HG02678 (cell line): ENCODE measurements around the gene SINHCAF.
A peak's percentile ranks its signal among the peaks of the same experiment; 100 is the strongest.
"Not testable (repeated sequence)": the region's sequence is repeated elsewhere in the genome, so short reads cannot be mapped to it uniquely, and the experiment has no call there.

Experiments
- ATAC-seq: cut with Tn5 transposase; IDR thresholded peaks from one replicate; pipeline ENCODE4 v1.9.1; 2021; ENCODE audit warnings: mild to moderate bottlenecking, moderate library complexity; ENCODE audit not compliant: unreplicated experiment

SINHCAF gene

DNA sequence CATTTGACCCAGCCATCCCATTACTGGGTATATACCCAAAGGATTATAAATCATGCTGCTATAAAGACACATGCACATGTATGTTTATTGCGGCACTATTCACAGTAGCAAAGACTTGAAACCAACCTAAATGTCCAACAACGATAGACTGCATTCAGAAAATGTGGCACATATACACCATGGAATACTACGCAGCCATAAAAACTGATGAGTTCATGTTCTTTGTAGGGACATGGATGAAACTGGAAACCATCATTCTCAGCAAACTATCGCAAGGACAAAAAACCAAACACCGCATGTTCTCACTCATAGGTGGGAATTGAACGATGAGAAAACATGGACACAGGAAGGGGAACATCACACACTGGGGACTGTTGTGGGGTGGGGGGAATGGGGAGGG lies 52.2 kb downstream of the SINHCAF start:
- not testable (repeated sequence) for ATAC-seq

DNA sequence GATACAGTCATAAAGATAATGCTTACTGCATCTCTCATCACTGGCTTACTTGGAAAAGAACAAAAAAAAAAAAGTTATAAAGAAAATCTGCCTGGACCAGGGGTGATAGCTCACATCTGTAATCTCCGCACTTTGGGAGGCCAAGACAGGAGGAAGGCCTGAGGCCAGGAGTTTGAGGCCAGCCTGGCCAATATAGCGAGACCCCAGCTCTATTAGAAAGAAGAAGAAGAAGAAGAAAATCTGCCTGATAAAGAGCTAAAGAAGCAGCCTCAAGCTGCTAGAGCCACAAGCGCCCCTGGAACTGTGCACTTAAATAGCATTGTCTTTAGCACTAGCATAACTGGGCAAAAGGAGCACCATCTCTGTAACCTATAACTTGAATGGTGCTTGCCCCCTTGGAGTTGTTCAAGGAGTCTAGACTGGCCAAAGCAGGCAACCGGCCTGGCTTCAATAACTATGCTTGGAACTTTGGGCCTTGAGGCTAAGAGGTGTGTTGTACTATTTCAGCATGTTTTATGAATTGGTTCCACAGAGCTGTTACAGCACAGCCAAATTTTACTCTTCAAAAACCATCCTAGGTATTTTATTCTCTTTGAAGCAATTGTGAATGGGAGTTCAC lies 53.2 kb downstream of the SINHCAF start:
- no peak for ATAC-seq

DNA sequence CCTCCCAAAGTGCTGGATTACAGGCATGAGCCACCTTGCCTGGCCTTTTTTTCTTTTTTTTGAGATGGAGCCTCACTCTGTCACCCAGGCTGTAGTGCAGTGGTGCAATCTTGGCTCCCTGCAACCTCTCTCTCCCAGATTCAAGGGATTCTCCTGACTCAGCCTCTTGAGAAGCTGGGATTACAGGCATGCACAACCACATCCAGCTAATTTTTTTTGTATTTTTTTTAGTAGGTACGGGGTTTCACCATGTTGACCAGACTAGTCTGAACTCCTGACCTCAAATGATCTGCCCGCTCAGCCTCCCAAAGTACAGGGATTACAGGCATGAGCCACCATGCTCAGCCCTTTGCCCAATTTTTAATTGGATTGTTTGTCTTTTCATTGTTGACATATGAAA lies 58.0 kb downstream of the SINHCAF start:
- ATAC-seq, result no peak

DNA sequence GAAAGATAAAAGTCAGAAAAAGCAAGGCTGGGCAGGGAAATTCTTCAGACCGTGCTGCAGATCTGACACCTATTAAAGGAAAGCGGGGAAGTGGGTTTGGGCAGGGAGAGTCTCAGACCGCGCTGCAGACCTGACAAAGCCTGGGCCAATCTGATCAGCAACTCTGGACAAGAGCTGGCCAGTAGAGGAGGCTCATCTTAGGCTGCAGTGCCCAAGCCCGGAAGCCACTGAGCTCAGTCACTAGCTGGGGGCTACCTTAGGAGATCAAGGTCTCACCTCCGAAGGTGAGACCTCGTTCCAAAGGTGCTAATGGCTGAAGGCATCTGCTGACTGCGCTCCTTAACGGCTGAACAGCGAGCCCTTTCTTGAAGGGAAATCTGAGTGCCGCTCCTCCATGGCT lies 60.2 kb downstream of the SINHCAF start:
- no peak for ATAC-seq

DNA sequence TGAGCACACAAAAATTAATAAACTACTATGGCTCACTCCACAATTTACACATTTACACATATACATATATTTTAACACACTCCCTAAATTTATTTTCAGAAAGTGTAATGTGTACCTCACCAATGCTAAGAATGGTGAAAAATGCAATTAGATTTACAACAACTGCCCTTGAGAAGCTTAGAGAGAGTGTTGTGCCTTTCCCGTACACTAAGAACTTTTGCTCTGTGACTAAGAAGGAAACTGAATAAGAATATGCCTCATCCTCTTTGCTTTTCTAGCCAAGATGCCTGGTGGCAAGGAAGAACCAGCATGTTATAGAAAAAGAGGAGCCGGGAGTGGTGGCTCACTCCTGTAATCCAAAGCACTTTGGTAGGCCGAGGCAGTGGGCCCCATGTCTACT lies 62.3 kb downstream of the SINHCAF start:
- ATAC-seq, result no peak

DNA sequence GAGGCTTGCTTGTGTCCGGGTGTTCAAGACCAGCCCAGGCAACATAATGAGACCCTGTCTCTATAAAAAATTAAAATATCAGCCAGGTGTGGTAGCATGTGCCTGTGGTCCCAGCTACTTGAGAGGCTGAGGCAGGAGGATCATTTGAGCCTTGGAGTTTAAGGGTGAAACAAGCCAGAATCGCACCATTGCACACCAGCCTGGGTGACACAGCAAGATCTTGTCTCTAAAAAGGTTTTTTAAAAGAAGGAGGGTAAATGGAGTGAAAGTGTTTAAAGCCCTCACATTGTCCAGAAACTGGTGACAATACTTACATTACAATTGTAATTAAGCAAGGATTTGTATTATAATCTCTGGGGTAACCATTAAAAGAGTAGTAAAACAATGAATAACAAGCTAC lies 64.2 kb downstream of the SINHCAF start:
- no peak for ATAC-seq

DNA sequence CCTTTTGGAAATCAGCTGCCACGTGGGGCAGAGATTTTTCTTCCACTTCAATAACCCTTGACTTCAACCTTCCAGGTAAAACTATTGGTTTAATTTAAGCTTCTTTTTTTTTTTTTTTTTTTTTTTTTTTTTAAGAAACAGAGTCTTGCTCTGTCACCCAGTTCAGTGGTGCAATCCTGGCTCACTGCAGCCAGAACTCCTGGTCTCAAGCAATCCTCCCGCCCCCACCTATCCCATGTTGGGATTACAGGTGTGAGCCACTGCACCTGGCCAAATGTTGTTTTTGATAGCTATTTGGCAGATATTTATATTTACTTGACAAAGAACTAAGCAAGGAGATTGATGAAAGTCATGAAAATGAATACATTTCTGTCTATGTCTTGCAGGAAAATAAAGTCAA lies 65.1 kb downstream of the SINHCAF start:
- ATAC-seq, result no peak

DNA sequence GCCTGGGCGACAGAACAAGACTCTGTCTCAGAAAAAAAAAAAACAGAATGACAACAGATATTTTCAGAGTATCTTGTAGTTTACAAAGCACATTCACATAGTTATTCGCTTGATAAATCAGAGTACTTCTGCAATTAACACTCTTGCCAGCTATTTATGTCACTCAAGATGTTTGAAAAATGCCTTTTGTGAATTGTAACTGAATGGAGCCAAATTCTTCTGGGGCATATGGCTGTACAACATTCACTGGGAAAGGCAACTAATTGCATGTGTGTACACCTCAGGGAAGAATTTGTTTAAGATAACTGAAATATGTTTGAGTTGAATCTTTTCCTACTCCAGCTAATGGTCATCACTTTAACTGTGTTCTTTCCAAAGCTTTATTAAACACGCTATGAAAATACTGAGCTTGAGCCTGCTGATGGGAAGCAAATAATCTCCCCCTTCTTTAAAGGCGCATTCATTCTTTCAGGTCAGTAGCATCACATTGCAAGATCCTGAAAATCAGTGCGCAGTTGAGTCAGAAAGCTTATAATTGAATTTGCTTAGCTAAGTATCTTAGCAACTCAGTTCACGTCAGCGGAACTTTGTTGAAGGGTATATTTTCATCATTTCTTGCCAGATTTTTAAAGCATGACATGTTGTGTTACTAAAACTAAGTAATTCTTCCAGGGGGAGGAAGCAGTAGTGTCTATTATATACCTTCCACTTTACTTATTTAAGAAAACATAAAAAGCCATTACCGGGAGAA lies 66.6 kb downstream of the SINHCAF start:
- no peak for ATAC-seq

DNA sequence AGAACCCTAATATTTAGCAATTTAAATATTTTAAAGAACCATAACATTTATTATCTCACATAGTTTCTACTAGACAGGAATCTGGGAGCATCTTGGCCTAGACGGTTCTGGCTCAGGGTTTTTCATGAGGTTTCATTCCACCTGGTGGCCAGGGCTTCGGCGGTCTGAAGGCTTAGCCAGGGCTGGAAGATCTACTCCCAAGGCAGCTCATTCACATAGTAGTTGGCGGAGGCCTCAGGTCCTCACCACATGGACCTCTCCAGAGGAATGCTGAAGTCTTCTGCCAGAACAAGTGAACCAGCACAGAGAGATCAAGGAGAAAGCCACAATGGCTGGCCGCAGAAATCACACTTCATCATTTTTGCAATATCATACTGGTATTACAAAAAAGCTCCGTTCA lies 68.2 kb downstream of the SINHCAF start:
- no peak for ATAC-seq

DNA sequence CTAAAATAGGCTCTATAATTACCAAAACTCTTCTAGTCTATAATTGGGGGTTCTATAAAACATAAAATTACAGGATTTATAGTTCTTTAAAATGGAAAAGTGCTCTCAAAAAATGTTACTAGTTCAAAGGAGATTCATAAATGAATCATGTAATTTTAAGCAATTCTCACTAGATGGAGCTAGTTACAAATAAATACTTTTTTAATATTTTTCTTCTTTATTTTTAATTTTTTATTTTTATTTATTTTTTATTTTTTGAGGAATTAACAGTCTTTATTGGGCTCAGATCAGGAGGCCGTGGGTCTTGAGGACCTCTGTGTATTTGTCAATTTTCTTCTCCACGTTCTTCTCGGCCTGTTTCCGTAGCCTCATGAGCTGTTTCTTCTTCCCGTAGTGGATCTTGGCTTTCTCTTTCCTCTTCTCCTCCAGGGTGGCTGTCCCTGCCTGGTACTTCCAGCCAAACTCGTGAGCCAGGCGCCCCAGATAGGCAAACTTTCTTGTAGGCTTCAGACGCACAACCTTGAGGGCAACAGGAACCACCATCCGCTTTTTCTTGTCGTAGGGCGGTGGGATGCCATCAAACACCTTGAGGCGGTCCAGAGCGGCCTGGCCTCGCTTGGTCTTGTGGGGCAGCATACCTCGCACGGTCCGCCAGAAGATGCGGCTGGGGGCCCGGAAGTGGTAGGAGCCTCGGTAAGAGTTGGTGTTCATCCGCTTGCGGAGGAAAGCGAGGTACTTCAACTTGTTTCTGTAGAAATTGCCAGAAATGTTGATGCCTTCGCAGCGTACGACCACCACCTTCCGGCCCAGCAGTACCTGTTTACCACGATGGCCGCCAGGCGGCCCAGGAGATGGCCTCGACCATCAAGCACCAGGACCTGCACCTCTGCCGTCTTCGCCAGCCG lies 74.0 kb downstream of the SINHCAF start:
- ATAC-seq, result not testable (repeated sequence)

DNA sequence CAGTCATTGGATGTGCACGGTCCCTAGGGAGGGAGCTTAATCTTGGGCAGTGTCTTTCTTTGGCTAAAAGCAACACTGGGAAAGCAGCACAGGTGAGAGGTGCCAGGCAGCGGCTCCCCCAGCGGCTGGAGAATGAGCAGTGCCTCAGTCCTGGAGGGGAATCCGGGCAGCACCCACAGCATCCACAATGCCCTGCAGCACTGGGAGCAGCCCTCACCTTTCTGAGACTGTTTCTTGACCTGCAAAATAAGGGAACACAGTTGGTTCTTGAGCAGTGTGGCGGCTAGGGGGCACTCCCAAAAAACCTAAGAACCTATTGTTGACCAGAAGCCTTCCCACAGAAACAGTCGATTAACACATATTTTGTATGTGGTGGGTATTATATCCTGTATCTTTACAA lies 75.8 kb downstream of the SINHCAF start:
- no peak for ATAC-seq

DNA sequence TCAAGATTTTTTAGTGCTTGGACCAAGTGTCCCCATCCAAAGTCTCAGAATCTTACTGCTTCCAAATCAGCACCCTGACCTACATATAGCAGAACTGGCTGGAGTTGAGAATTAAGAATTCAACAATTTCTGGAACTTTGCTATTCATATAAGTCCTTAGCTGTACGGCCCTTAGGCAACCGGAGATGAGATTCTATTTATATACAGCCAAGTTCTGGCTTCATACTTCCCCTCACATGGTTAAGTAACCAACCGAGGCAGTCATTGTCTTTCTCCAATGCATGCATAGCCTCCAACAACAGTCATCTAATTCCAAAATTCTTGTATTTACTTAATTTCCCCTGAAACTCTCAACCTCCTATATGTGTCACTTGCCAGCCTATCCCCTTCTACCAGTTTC lies 76.6 kb downstream of the SINHCAF start:
- no peak for ATAC-seq

DNA sequence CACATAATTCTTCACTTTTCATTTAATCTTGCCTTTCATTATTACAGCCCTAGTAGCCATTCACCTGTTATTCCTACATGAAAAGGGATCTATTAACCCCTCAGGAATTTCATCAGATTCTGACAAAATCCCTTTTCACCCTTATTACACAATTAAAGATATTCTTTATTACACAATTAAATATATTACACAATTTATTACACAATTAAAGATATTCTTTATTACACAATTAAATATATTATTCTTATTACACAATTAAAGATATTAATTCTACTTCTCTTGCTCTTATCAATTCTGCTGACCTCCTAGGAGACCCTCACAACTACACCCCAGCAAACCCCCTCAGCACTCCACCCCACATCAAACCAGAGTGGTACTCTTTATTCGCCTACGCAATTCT lies 77.1 kb downstream of the SINHCAF start:
- no peak for ATAC-seq

DNA sequence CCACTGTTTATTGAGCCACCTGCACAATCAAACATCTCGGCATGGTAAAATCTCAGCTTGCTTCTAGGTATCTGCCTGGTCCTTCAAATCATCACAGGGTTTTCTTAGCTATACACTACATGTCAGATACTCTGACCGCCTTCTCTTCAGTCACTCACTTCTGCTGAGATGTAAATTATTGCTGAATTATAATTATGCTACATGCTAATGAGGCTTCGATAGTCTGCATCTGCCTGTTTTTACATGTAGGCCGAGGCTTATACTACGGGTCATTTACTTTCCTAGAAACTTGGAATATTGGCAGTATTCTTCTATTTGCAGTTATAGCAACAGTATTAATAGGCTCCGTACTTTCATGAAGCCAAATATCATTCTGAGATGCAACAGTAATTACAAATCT lies 77.6 kb downstream of the SINHCAF start:
- ATAC-seq, result no peak

DNA sequence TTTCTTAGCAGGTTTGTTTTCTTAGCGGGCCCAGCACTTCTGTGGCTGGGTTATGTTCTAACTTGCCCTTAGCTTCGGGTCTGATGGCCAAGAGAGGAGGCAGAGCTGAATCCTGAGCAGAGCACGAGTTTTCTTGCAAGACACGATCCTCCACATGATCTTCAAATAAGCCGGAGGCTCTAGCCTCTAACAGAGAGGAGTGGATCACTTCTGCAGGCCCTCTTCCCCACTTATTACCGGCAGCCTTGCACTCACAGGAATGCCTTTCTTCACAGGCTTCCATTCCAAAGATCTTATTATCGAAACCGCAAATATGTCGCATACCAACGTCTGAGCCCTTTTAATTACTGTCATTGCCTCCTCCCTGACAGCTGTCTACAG lies 79.5 kb downstream of the SINHCAF start:
- ATAC-seq, result no peak

DNA sequence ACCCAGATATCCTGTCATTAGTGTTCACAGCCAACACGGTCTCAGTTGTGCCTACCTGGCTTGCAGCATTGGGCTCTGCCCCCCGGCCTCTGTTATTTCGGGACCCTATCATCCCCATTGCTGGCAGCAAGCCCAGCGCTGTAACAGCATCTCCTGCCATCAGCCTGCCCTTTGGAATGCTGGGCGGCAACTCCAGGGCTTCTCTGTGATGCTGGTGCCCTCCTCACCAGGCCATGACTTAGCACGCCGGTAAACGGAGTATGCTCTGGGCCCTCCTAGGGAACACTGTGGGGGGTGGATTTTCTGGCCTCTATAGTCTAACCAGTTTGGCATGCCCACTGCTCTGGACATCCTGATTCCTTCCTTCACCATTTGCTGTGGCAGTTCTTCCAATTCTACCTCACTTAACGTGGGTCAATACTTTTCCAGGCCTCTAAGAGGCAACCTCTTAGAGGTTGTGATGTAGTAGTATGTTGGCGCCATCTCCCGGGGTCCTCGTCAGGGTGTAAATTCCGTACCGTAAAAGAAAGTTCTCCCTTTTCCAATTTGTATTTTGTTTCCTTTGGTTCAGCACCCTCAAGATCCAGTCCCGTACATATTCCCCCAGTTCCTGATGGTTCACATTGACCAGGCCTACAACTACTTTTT lies 80.0 kb downstream of the SINHCAF start:
- ATAC-seq, result no peak

DNA sequence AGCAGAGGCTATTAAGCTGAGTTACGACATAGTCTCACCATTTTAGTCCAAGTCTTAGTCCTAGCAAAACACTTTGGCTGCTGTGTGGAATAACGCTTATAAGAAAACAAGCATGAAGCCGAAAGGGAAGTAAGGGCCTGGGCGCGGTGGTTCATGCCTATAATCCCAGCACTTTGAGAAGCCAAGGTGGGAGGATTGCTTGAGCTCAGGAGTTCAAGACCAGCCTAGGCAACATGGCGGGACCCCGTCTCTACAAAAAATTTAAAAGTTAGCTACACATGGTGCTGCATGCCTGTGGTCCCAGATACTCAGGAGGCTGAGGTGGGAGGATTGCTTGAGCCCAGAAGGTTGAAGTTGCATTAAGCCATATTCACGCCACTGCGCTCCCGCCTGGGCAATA lies 83.5 kb downstream of the SINHCAF start:
- ATAC-seq, result not testable (repeated sequence)

DNA sequence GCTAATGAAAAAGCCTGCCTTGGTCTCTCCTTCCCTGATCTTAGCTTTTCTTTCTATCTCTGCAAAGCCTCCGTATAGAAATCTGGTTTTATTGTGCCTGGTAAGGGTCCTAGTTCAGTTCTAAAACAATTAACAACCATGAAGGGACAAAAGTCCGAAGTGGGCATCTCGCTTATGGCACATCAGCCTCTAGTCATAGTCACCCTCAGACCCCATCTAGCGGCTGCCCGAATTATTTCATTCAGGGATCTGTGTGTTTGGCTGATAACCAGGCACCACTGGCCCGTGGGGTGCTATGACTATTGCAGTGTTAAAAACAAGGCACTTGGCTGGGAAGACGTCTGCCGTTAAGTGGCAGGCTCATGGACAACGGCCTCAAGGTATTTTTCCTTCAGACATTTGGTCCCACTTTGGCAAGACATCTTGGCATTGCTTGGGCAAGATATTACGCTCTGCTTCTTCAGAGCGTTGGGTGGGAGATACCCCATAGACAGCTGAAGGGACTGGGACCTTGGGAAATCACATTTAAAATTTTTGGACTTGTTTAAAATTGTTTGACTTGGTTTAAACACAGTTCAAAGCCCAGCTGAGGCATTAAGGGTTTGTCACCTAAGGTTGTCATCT lies 87.1 kb downstream of the SINHCAF start:
- peak; percentile 89 for ATAC-seq

DNA sequence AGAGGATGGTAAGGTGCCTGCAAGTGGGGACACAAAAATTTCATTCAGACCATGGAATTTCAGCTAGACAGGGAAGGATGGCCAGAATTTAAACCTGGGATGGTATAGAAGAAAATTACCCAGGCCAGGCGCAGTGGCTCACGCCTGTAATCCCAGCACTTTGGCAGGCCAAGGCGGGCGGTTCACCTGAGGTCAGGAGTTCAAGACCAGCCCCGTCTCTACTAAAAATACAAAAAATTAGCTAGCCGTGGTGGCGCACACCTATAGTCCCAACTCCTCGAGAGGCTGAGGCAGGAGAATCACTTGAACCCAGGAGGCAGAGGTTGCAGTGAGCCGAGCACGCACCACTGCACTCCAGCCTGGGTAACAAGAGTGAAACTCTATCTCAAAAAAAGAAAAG lies 87.6 kb downstream of the SINHCAF start:
- ATAC-seq, result peak; percentile 26

DNA sequence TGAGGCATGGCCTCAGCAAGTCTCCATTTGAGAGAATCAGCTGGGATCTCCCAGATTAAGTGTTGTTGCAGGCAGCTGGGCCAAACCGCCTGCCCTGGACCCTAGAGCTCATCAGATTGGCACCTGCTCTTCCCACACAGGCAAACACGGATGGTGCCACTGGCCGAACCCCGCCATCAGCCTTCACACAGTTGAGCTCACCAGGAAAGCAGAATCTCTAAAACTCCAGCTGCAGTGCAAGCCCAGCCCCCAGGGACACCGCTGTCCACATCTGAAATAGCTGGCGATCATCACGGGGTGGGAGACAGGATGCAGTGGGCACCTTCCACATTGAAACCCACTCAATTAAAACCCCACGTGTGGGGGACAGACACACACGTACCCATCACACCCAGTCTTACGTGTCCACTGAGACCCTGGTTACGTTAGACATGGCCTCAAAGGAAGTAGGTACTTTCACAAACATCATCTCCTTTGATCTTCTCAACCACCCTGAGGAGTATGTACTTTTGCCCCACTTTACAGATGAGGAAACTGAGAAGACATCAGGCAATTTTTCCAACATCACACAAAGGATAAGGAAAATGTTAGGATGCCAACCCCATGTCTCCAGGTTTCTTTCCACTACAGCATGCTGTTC lies 88.8 kb downstream of the SINHCAF start:
- no peak for ATAC-seq
